Measurements from ENCODE around the gene PRKCA.
"Not testable (repeated sequence)": the region's sequence is repeated elsewhere in the genome, so short reads cannot be mapped to it uniquely, and the experiment has no call there.

PRKCA gene

DNA sequence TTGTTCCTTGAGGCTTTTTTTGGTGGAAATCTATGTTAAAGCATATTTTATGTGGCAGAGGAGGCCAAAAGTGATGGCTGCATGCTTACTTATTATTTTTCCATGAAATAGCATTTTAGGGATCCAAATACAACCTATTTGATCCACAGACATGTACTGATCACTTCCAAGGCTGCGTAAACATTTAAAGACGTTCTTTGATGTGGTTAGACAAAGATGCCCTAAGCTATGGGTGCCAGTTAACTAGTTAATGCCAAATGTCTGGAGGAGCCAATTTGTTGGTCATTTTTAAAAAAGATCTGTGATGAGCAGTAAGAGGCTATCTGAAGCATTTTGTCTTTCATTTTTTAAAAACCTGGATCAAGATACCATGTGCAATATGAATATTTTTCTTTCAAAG is 17.3 kb upstream of the PRKCA start:
- POLR2A ChIA-PET (ENCODE audit: low non-redundant PET) = no interaction called here
- H3K27ac ChIP-seq = no peak overlapping the region
- DNase-seq (ENCODE audit: low spot score) = no peak
- TF ChIP-seq, protein P1, sequence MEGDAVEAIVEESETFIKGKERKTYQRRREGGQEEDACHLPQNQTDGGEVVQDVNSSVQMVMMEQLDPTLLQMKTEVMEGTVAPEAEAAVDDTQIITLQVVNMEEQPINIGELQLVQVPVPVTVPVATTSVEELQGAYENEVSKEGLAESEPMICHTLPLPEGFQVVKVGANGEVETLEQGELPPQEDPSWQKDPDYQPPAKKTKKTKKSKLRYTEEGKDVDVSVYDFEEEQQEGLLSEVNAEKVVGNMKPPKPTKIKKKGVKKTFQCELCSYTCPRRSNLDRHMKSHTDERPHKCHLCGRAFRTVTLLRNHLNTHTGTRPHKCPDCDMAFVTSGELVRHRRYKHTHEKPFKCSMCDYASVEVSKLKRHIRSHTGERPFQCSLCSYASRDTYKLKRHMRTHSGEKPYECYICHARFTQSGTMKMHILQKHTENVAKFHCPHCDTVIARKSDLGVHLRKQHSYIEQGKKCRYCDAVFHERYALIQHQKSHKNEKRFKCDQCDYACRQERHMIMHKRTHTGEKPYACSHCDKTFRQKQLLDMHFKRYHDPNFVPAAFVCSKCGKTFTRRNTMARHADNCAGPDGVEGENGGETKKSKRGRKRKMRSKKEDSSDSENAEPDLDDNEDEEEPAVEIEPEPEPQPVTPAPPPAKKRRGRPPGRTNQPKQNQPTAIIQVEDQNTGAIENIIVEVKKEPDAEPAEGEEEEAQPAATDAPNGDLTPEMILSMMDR (conservative IDR thresholded peaks at IDR 0.05; ENCODE audit: low read depth) = no peak
- CTCF ChIA-PET = no interaction called here

DNA sequence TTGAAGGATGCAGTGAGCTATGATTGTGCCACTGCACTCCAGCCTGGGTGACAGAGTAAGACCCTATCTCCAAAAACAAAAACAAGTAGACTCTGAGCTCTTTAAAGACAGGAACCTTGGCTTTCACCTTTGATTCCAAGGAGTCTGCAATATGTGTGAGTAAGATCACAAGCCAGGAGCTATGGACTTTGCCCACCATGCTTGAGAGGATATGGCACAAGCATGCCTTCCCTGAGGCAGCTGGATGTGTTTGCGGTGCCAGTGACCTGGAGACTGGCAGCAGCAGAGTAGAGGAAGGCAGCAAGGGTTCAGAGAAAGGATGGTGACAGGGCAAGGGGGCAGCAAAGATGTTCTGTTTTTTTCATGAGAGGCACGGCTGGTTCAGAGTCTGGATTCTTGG is 14.5 kb upstream of the PRKCA start:
- TF ChIP-seq, protein P1 (conservative IDR thresholded peaks at IDR 0.05; ENCODE audit: low read depth) = no peak
- H3K27ac ChIP-seq = no peak overlapping the region
- ChIA-PET POLR2A (ENCODE audit: low non-redundant PET) (no interaction called here), CTCF (interaction anchor here (0.7 kb wide), 1 partner anchor 10 kb away, joined by 8 read pairs; no protein-coding TSS in a partner anchor)
- no peak for DNase-seq (ENCODE audit: low spot score)

DNA sequence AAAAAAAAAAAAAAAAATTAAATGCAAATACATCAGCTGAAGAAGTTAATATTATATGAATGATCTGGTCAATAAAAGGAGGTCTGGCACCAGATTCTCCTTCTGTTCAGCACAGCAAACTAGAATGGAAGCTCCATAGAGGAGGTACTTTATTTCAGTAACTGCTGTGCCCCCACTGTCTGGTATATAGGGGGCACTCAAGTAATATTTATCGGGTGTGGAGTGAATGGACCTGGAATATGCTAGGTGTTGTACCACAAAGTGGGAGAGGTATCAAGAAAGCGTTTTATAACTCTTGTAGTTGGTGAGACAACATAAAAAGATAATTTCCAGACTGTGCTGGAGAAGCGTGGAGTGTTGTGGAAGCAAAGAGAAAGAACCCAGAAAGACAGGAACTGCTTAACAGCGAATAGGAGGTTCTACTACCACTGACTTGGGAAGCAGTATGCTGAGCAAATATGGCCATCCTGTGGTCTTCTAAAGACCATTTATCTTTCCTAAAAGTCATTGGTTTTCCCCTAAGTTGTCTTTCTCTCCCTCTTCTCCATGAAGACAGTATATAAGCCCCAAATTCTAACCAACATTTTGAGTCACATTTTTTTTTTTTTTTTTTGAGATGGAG is 12.2 kb upstream of the PRKCA start:
- H3K27ac ChIP-seq = no peak overlapping the region
- ChIA-PET CTCF (interaction anchor here (0.6 to 0.8 kb wide), 2 partner anchors 31 to 1932 kb away, joined by 3 read pairs; no protein-coding TSS in a partner anchor), POLR2A (ENCODE audit: low non-redundant PET) (no interaction called here)
- TF ChIP-seq, protein P1 (conservative IDR thresholded peaks at IDR 0.05; ENCODE audit: low read depth) = no peak
- no peak for DNase-seq (ENCODE audit: low spot score)

DNA sequence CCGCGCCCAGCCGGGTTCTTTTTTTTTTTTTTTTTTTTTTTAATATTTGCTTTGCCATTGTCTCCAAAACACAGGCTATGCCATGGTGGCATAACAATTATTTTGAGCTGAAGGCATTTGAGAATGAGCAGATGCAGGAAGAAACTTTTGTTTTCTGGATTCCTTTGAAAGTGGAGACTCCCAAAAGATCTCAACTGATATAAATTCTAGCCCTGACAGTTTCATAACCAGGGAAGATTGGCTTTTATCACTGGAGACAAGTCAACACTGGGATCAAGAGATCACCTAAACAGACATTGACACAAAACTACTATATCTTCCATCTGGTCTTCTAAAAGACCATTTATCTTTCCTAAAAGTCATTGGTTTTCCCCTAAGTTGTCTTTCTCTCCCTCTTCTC is 10.1 kb upstream of the PRKCA start:
- CTCF ChIA-PET = interaction anchor here (0.6 kb wide), 1 partner anchor 26 kb away, joined by 3 read pairs; no protein-coding TSS in a partner anchor

DNA sequence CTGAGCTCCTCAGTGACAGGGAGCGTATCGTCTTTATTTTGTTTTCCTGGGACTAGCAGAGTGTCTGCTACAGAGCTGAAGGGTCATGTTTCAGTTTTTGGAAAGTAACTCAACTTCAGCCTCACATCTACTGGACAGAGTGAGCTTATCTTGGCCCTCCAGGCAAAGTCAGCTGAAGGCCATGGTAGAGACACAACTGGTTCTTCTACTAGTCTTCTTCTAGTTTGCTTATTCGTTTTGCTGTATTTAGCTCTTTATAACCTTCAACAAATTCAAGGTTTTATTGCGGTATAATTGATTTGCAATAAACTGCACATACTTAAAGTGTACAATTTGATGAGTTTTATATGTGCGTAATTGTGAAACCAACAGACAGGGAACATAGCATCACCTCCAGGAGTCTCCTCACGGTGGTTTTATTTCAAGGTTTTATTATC is 6.1 kb upstream of the PRKCA start:
- DNase-seq (ENCODE audit: low spot score) = no peak
- no peak overlapping the region for H3K27ac ChIP-seq
- ChIA-PET CTCF (interaction anchor here (0.5 to 0.7 kb wide), 2 partner anchors 126 to 759 kb away, joined by 3 read pairs; no protein-coding TSS in a partner anchor), POLR2A (ENCODE audit: low non-redundant PET) (no interaction called here)
- TF ChIP-seq, protein P1 (conservative IDR thresholded peaks at IDR 0.05; ENCODE audit: low read depth) = no peak

More for the DNA sequence above, 10.1 kb upstream of the PRKCA start:
- POLR2A ChIA-PET (ENCODE audit: low non-redundant PET) = no interaction called here
- no peak for DNase-seq (ENCODE audit: low spot score)
- no peak overlapping the region for H3K27ac ChIP-seq
- TF ChIP-seq, protein P1 (conservative IDR thresholded peaks at IDR 0.05; ENCODE audit: low read depth) = no peak

DNA sequence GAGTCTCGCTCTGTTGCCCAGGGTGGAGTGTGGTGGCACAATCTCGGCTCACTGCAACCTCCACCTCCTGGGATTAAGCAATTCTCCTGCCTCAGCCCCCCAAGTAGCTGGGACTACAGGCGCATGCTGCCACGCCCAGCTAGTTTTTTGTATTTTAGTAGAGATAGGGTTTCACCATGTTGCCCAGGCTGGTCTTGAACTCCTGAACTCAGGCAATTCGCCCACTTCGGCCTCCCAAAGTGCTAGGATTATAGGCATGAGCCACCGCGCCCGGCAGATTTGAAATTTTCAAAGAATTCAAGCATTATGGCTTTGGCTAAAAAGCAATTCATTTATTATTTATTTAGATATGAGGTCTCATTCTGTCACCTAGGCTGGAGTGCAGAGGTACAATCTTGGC is 5.0 kb upstream of the PRKCA start:
- H3K27ac ChIP-seq; DNase-seq (ENCODE audit: low spot score); CTCF ChIA-PET; POLR2A ChIA-PET (ENCODE audit: low non-redundant PET): not testable (repeated sequence)

DNA sequence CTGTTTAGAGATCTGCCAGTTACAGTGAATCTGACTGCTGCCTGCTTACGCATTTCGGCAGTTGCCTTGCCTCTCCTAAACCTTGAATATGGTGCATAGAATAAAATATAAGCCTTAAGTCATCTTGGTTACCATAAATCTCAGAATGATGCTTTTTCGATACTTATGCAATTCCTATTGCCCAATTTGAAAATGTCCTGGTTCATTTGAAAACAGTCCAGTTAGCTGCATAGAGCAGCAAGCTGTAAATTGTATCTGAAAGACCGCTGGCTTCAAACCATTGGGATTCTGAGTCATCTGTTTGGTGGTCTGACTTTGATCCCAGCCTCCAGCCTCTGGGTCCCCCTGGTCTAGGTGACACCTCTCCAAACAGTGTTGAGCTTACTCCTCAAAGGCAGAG is 2.7 kb upstream of the PRKCA start:
- no peak overlapping the region for H3K27ac ChIP-seq
- CTCF ChIA-PET = interaction anchor here (0.5 kb wide), 1 partner anchor 329 kb away, joined by 4 read pairs; no protein-coding TSS in a partner anchor
- TF ChIP-seq, protein P1 (conservative IDR thresholded peaks at IDR 0.05; ENCODE audit: low read depth) = no peak
- DNase-seq (ENCODE audit: low spot score) = no peak
- POLR2A ChIA-PET (ENCODE audit: low non-redundant PET) = no interaction called here
